ENCODE measurements around the gene SP2.

The SP2 gene

GRCh38 chr17:47877368-47878034 lies 18.5 kb upstream of the SP2 start:
- TF ChIP-seq GATA2 (IDR thresholded peaks at IDR 0.05; ENCODE audit: low read depth, low read length) (no peak), GATA3 (IDR thresholded peaks at IDR 0.05; ENCODE audit: low read depth, low read length) (no peak)

- TF ChIP-seq GATA2 (IDR thresholded peaks at IDR 0.05; ENCODE audit: low read depth, low read length) = no peak
- TF ChIP-seq GATA3 (IDR thresholded peaks at IDR 0.05; ENCODE audit: low read depth, low read length) = no peak
Observed at GRCh38 chr17:47878203-47879027, 17.6 kb upstream of the SP2 start.

- TF ChIP-seq GATA3 (IDR thresholded peaks at IDR 0.05; ENCODE audit: low read depth, low read length) = no peak
- TF ChIP-seq GATA2 (IDR thresholded peaks at IDR 0.05; ENCODE audit: low read depth, low read length) = no peak
Observed at GRCh38 chr17:47879028-47879585, 16.9 kb upstream of the SP2 start.

GRCh38 chr17:47879776-47880454 lies 16.1 kb upstream of the SP2 start:
- TF ChIP-seq GATA3 (IDR thresholded peaks at IDR 0.05; ENCODE audit: low read depth, low read length) (no peak), GATA2 (IDR thresholded peaks at IDR 0.05; ENCODE audit: low read depth, low read length) (no peak)

- no peak for TF ChIP-seq GATA2 (IDR thresholded peaks at IDR 0.05; ENCODE audit: low read depth, low read length)
Observed at GRCh38 chr17:47882247-47882646, 13.8 kb upstream of the SP2 start.

- TF ChIP-seq GATA3 (IDR thresholded peaks at IDR 0.05; ENCODE audit: low read depth, low read length) (no peak), GATA2 (IDR thresholded peaks at IDR 0.05; ENCODE audit: low read depth, low read length) (no peak)
Observed at GRCh38 chr17:47882695-47883588, 13.1 kb upstream of the SP2 start.

GRCh38 chr17:47883589-47884426 lies 12.2 kb upstream of the SP2 start:
- TF ChIP-seq GATA2 (IDR thresholded peaks at IDR 0.05; ENCODE audit: low read depth, low read length) = no peak
- TF ChIP-seq GATA3 (IDR thresholded peaks at IDR 0.05; ENCODE audit: low read depth, low read length) = no peak

GRCh38 chr17:47884427-47884740 lies 11.7 kb upstream of the SP2 start:
- TF ChIP-seq GATA2 (IDR thresholded peaks at IDR 0.05; ENCODE audit: low read depth, low read length) (no peak), GATA3 (IDR thresholded peaks at IDR 0.05; ENCODE audit: low read depth, low read length) (no peak)

GRCh38 chr17:47884905-47885730 lies 10.9 kb upstream of the SP2 start:
- TF ChIP-seq GATA3 (IDR thresholded peaks at IDR 0.05; ENCODE audit: low read depth, low read length) (no peak), GATA2 (IDR thresholded peaks at IDR 0.05; ENCODE audit: low read depth, low read length) (no peak)

- no peak for TF ChIP-seq GATA2 (IDR thresholded peaks at IDR 0.05; ENCODE audit: low read depth, low read length)
Observed at GRCh38 chr17:47888293-47888692, 7.7 kb upstream of the SP2 start.

GRCh38 chr17:47889734-47890529 lies 6.1 kb upstream of the SP2 start:
- TF ChIP-seq GATA2 (IDR thresholded peaks at IDR 0.05; ENCODE audit: low read depth, low read length) (no peak), GATA3 (IDR thresholded peaks at IDR 0.05; ENCODE audit: low read depth, low read length) (no peak)

Measured in SH-SY5Y (cell line).